B cell (primary cell): ENCODE results near the gene FOXJ1. TPM values are rescaled to one million over a fixed set of nuclear protein-coding genes. Genes with fewer than 3 reads are reported as not detected.

ENCODE experiments used
- ATAC-seq: fragments of 200-7000 bp; cut with Tn5 transposase; one replicate; pipeline ENCODE4 v1.10.0; 2021; ENCODE audit warnings: low read depth, mild to moderate bottlenecking, moderate number of reproducible peaks, moderate library complexity
- CTCF ChIA-PET: fragments of 350-600 bp; sonication (Branson Sonifier 250); formaldehyde crosslinking; loops from one replicate; lab custom pipeline; 2021; ENCODE audit warnings: antibody characterized with exemption, inconsistent platforms; lab: Charles Lee
- POLR2A ChIA-PET: fragments of 350-600 bp; sonication (Branson Sonifier 250); formaldehyde crosslinking; loops from one replicate; lab custom pipeline; 2021; ENCODE audit warnings: antibody characterized with exemption; lab: Charles Lee
- DNase-seq: peaks from one replicate; pipeline ENCODE4 v3.0.0; 2013
- H2AFZ ChIP-seq: 2 replicates; pipeline ENCODE4 v1.6.1; 2012; ENCODE audit warnings: mild to moderate bottlenecking, low read depth, low read length; ENCODE audit not compliant: insufficient read depth, poor library complexity, severe bottlenecking
- H3K27ac ChIP-seq, 2 donors: 1 replicate in 1 of 2; 2 replicates in 1 of 2; pipeline ENCODE4 v1.5.1; 2012 to 2013; ENCODE audit warnings: low read length in 2 of 2, mild to moderate bottlenecking in 2 of 2, moderate library complexity in 1 of 2
- H3K27me3 ChIP-seq, 4 experiments: fragments of 200-600 bp in 1 of 4; sonication (generic) in 1 of 4; replicated peaks in 1 of 4; 1 replicate in 2 of 4; 2 replicates in 2 of 4; pipeline versions ENCODE4 v1.6.1 to v1.7.0; 2013 to 2016; ENCODE audit warnings: low read length in 3 of 4, mild to moderate bottlenecking in 2 of 4, mixed read lengths in 1 of 4, moderate library complexity in 1 of 4; ENCODE audit not compliant: insufficient read depth in 4 of 4, control insufficient read depth in 3 of 4; ENCODE audit errors: control extremely low read depth in 1 of 4
- H3K36me3 ChIP-seq, 2 experiments: replicated peaks in 1 of 2; 1 replicate in 1 of 2; 2 replicates in 1 of 2; pipeline versions ENCODE4 v1.6.1 to v1.7.1; 2013; ENCODE audit warnings: low read length in 1 of 2; ENCODE audit not compliant: insufficient read depth in 2 of 2, control insufficient read depth in 1 of 2; ENCODE audit errors: control extremely low read depth in 1 of 2, extremely low read depth in 1 of 2
- H3K4me1 ChIP-seq, 2 donors: fragments of 200-600 bp in 1 of 2; sonication (generic) in 1 of 2; 1 replicate in 1 of 2; 2 replicates in 1 of 2; pipeline versions ENCODE4 v1.5.1 to v1.6.1; 2013 to 2017; ENCODE audit warnings: low read length in 2 of 2; ENCODE audit not compliant: control insufficient read depth in 2 of 2, insufficient read depth in 2 of 2
- H3K4me2 ChIP-seq: replicated peaks from 2 replicates; pipeline ENCODE3; 2012; ENCODE audit warnings: mild to moderate bottlenecking, low read depth, low read length; ENCODE audit not compliant: poor library complexity, severe bottlenecking
- H3K4me3 ChIP-seq, 5 experiments: fragments of 200-600 bp in 1 of 5; sonication (generic) in 1 of 5; 1 replicate in 3 of 5; 2 replicates in 2 of 5; pipeline versions ENCODE4 v1.5.1 to v1.7.0; 2011 to 2016; ENCODE audit warnings: low read length in 4 of 5, mild to moderate bottlenecking in 4 of 5, low read depth in 2 of 5, control low read depth in 1 of 5, moderate library complexity in 1 of 5; ENCODE audit not compliant: insufficient read depth in 1 of 5; ENCODE audit errors: control extremely low read depth in 1 of 5, extremely low read depth in 1 of 5
- H3K79me2 ChIP-seq: fragments of 200-600 bp; sonication (generic); one replicate; pipeline ENCODE4 v1.6.0; 2016; ENCODE audit warnings: low read length; ENCODE audit not compliant: control insufficient read depth, insufficient read depth
- H3K9ac ChIP-seq: fragments of 200-600 bp; sonication (generic); 2 replicates; pipeline ENCODE4 v1.6.1; 2017; ENCODE audit warnings: mild to moderate bottlenecking, low read length, moderate library complexity
- H3K9me3 ChIP-seq, 3 donors: one replicate each; pipeline versions ENCODE4 v1.6.1 to v1.7.1; 2013; ENCODE audit warnings: low read length in 2 of 3; ENCODE audit not compliant: control insufficient read depth in 2 of 3, insufficient read depth in 1 of 3; ENCODE audit errors: control extremely low read depth in 1 of 3
- H4K20me1 ChIP-seq: 2 replicates; pipeline ENCODE4 v1.6.0; 2012; ENCODE audit warnings: mild to moderate bottlenecking, low read length; ENCODE audit not compliant: insufficient read depth, control insufficient read depth, poor library complexity, severe bottlenecking
- H3K27ac Mint-ChIP-seq: one replicate; pipeline ENCODE4 v1.8.0; 2021; ENCODE audit warnings: mixed read lengths
- H3K27me3 Mint-ChIP-seq: one replicate; pipeline ENCODE4 v1.8.0; 2021; ENCODE audit warnings: mixed read lengths
- H3K4me1 Mint-ChIP-seq: one replicate; pipeline ENCODE4 v1.8.0; 2021; ENCODE audit warnings: mixed read lengths
- H3K4me3 Mint-ChIP-seq: one replicate; pipeline ENCODE4 v1.8.0; 2021; ENCODE audit warnings: mixed read lengths
- H3K9me3 Mint-ChIP-seq: one replicate; pipeline ENCODE4 v1.8.0; 2022; ENCODE audit warnings: mixed read lengths; ENCODE audit not compliant: insufficient read depth
- EZH2 ChIP-seq: IDR thresholded peaks from 2 replicates; pipeline ENCODE4 v1.6.1; 2012; ENCODE audit warnings: borderline replicate concordance, low read depth, mild to moderate bottlenecking, moderate library complexity, low read length; ENCODE audit not compliant: insufficient read depth, poor library complexity, severe bottlenecking
- whole genome bisulfite sequencing: methylation state at CpG from one replicate; pipeline ENCODE4 v1.1.5; 2013; ENCODE audit warnings: missing lambda C conversion rate; ENCODE audit not compliant: insufficient coverage; 5-methylcytosine and 5-hydroxymethylcytosine counted together
- intact Hi-C: fragments of 100-400 bp; cut with micrococcal nuclease; formaldehyde crosslinking; loops from one replicate; pipeline ENCODE4 v1.10.0; 2022
- polyA plus RNA-seq: library from polyadenylated mRNA; depleted of rRNA; stranded (reverse); fragments of >200 nt; gene quantifications from 2 replicates; pipeline ENCODE4 v1.2.3, GENCODE V29; 2012
- total RNA-seq, 2 donors: library from RNA; stranded (reverse); fragments of 120-200 nt in 1 of 2; gene quantifications; 1 replicate in 1 of 2; 2 replicates in 1 of 2; pipeline versions ENCODE4 v1.2.3 to v1.2.4, GENCODE V29; 2013 to 2022
- TF ChIP-seq, protein P1 (sequence below): fragments of 200-600 bp; IDR thresholded peaks from one replicate; pipeline ENCODE4 v1.8.0; 2022; ENCODE audit warnings: antibody characterized with exemption, mild to moderate bottlenecking

The FOXJ1 gene
- total and polyA plus RNA-seq, 2 donors (not counting 1 experiment from before 2014, with no cell fraction given) = 0.20 to 1.0 TPM

DNA sequence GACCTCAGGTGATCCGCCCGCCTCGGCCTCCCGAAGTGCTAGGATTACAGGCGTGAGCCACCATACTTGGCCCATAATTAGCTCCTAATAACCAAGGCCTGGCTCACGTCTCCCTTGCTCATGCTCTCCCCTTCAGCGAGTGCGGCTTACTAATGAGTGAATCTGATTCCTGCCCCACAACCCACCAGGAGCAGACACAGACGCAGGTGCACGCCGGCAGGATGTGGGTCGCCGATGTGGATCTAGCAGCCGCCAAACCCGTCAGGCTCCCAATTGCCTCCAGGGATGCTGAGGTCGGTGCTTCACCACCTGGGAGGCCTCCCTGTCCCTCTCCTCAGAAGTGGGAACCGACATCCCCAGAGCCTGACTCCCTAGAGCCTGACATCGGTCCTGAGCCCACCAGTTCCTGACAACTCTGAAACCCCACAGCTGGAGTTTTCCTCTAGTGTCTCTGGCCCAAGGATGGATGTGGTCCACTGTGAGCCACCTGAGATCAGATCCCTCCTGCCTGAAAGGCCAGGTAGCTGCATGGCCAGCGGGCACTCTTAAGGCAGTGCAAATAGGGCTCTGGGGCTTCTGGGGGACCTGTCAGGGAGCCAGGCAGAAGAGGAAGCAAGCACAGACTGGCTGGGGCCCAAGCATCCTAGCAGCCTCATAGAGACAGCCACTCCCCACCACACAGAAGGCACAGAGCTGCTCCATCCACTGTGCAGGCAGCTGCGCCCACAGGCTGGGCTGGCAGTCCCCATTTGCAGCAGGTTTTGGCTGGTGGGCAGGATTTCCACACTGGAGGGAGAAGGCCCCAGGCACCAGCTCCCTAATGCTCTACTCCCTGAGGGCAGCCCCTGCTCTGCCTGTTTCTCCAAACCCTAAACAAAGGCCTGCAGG, 48.3 kb downstream of the FOXJ1 start:
- no peaks in the 10 kb centered on the region for H3K4me1 ChIP-seq
- CTCF ChIA-PET = interaction anchor here (0.7 to 0.9 kb wide), 2 partner anchors 26 to 319 kb away, joined by 3 read pairs; no protein-coding TSS in a partner anchor
- H3K79me2 ChIP-seq = peaks cover 23% of the 10 kb centered on the region
- Mint-ChIP-seq H3K4me1 (no peaks in the 10 kb centered on the region), H3K9me3 (no peaks in the 10 kb centered on the region), H3K27ac (no peak overlapping the region), H3K4me3 (no peak overlapping the region), H3K27me3 (no peaks in the 10 kb centered on the region)
- 92% methylated on average over 20 of the region's 20 CpGs for whole genome bisulfite sequencing
- H4K20me1 ChIP-seq = peaks cover 21% of the 10 kb centered on the region
- POLR2A ChIA-PET = interaction anchor here (0.7 kb wide), 1 partner anchor 13 kb away, joined by 4 read pairs; no protein-coding TSS in a partner anchor
- H2AFZ ChIP-seq = no peak overlapping the region
- peaks cover 2 to 85% of the 10 kb centered on the region in 2 experiments for H3K36me3 ChIP-seq
- no peak overlapping the region for H3K4me2 ChIP-seq
- H3K4me3 ChIP-seq = no peak overlapping the region
- peaks cover 0 to 3% (median 0%) of the 10 kb centered on the region in 3 donors for H3K9me3 ChIP-seq
- H3K9ac ChIP-seq = no peak overlapping the region
- H3K27ac ChIP-seq = no peak overlapping the region
- ATAC-seq (no peak), DNase-seq (no peak)
- H3K27me3 ChIP-seq = no peaks in the 10 kb centered on the region
- intact Hi-C loops = no loop called here
- TF ChIP-seq, protein P1, sequence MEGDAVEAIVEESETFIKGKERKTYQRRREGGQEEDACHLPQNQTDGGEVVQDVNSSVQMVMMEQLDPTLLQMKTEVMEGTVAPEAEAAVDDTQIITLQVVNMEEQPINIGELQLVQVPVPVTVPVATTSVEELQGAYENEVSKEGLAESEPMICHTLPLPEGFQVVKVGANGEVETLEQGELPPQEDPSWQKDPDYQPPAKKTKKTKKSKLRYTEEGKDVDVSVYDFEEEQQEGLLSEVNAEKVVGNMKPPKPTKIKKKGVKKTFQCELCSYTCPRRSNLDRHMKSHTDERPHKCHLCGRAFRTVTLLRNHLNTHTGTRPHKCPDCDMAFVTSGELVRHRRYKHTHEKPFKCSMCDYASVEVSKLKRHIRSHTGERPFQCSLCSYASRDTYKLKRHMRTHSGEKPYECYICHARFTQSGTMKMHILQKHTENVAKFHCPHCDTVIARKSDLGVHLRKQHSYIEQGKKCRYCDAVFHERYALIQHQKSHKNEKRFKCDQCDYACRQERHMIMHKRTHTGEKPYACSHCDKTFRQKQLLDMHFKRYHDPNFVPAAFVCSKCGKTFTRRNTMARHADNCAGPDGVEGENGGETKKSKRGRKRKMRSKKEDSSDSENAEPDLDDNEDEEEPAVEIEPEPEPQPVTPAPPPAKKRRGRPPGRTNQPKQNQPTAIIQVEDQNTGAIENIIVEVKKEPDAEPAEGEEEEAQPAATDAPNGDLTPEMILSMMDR = no peak
- no peak for TF ChIP-seq EZH2
